Stimulated activated CD8-positive, alpha-beta memory T cell treated with anti-CD3 and anti-CD28 coated beads, Interleukin-7, amount 100 ng/mL, for 4 hours (primary cell): ENCODE data around the gene C1QL3.

ENCODE experiments used
- DNase-seq, 2 donors: peaks; one replicate each; pipeline ENCODE4 v3.0.0-alpha.2; 2020; ENCODE audit warnings: low read depth in 2 of 2

Gene C1QL3

DNA sequence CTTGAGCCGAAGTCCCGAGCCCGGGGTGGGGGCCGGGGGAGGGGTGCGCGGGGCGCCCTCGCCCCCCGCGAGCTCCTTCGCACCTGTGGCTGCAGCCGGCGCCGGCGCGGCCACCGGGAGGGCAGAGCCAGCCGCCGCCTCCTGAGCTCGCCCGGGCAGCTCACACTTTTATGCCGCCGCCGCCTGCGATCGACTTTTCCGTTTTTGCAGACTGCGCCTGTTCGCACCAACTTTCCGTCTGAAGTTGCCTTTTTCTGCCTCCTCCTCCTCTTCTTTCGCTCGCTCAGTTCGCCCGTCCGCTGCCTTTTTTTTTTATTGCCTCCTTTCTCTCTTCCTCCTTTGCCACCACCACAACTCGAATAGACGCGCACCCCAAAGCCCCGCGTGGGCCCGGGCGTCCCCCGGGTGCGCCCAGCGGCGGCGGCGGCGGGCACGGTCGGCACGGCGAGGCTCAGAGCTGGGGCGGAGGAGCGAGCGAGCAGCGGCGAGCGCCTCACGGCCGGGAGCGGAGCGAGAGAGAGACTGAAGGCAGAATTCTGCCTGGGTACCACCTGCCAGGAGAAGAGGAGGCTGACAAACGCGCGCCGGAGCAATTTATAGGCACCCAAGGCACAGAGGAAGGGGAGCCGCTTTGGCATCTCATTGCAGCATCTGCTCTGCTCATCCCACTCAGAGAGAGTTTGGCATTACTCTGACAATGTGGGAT is at the start of gene C1QL3:
TSS of gene C1QL3 (minus strand) at position 569 of the 706 bp plus-strand sequence. CDS start 814 bp downstream, outside the sequence.
- no peak for DNase-seq

DNA sequence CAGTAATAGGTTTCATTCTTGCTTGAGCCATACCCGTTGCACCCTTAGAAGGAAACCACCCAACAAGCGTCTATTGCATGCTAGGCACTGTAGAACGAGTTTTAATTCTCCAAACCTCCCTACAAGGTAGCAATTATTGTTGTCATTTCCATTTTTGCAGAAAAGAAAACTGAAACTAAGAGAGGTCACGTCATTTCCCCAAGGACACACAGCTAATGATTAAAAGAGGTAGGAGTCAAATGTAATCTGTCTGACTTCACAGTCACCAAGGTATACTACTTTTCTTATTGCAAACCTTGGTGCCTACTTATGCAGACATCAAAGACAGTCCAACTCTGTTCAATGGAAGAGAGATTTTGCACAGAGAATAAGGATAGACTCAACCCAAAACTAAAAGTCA is 49.1 kb upstream of the C1QL3 start:
- no peak for DNase-seq

DNA sequence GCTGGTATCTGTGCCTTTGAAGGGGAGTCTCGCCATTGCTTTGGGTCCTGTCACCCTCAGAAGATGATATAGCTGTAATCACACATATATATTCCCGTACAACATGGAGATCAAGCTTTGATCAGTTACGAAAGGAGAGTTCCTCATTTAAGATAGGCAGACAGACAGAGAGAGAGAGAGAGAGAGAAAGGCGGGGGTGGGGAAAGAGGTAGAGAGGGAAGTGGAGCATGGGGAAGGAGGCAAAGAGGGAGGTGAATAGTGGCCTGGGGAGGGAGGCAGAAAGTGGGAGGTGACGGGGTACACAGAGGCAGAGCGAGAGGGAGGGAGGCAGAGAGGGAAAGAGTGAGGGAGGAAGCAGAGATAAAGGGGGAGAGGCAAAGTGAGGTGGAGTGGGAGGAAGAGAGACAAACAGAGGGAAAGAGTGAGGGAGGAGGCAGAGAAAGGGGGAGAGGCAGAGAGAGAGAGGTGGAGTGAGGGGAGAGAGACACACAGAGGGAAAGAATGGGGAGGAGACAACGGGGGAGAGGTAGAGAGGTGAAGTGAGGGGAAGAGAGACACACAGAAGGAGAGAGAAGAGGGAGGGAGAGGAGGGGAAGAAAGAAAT is 44.6 kb upstream of the C1QL3 start:
- DNase-seq: no peak

DNA sequence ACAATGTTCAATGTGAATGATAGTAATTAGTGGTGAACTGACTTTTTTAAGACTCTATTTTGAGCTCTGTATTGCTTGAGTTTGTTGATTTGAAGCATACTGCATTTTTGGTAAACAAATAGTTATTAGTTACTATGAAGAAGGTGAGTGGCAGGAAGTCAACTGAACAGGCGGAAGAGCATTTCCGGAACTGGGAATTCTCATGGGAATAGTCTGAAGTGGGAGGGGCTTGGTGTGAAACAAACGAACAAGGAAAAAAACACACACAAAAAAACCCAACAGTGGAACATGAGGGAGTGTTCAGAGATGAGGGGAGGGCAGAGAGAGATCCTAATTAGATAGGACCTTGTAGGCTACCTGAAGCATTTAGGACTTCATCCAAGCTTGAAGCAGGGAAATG is 43.9 kb upstream of the C1QL3 start:
- no peak for DNase-seq

DNA sequence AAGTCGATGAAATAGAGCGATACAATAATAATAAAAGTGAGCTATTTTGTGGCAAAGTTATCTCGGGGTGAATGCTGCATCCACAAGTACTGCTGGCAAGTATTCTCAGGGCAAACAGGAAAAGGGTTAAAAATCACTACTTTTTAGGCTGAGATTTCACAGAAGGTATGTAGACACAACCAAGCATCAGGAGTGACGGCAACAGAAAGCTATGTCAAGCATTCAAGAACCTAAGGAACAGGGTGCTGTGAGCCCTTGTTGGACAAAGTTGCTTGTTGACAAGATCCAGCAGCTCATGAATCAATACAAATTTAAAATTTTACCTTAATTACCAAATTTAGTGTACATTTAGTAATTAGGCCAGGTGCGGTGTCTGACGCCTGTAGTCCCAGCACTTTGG is 41.2 kb upstream of the C1QL3 start:
- DNase-seq: no peak

DNA sequence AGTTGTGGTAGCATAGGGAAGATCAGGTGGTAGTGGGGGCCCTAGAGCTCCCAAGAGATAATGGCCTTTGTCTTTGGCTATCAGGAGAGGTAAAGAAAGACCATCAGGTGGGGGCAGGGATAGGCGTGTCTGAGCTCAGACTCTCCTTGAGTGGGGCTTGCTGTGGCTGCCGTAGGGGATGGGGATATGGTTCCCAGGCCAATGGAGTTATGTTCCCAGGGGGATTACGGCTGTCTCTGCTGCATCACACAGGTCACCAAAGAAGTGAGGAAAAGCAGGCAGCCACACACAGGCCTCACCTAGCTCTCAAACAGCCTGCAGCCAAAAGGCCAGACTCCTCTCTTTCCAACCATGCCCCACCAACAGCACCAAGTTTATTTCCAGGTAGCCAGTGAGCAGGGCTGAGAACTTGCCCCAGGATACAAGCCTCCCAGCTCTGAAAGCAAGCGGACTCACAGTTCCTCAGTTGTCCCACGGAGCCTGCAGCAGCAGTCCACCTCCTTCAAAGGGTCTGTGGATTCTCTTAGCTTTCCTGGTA is 37.6 kb upstream of the C1QL3 start:
- no peak for DNase-seq

DNA sequence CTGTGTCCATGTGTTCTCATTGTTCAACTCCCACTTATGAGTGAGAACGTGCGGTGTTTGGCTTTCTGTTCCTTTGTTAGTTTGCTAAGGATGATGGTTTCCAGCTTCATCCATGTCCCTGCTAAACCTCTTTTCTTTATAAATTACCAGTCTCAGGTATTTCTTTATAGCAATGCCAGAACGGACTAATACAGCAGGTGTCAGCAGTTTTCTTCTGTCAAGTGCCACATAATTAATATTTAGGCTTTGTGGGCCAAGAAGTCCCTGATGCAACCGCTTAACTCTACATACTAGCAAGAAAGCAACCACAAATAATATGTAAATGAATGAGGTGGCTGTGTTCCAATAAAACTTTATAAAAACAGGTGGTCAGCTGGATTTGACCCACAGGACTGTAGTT is 26.3 kb upstream of the C1QL3 start:
- DNase-seq: no peak

DNA sequence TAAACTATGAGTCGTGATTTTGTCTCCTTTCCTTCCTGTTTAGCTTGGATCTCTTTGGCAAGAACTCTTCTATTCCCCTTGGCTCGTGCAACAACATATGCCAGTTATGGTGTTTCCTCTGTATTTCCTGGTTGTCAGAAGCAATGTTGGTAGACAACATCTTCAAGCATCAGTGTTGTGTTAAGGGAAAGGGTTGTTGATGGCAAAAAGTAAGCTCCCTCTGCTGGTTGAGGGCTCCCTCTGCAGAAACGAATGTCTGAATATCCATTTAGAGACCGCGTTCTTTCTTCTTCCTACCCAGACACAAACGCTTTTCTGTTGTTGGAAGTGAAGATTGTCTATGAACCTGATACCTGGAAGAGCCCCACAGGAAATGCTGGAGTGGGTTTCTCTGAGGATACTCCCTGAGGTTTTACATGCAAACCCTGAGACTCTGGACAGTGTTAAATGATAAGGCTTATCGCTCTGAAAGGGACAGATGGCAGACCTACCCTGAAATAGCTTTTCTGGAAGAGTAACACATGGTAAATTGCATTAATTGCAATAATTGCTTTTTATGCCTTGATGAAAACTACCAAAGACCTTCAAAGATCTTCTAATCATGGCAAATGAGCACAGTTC is 23.5 kb upstream of the C1QL3 start:
- no peak for DNase-seq

DNA sequence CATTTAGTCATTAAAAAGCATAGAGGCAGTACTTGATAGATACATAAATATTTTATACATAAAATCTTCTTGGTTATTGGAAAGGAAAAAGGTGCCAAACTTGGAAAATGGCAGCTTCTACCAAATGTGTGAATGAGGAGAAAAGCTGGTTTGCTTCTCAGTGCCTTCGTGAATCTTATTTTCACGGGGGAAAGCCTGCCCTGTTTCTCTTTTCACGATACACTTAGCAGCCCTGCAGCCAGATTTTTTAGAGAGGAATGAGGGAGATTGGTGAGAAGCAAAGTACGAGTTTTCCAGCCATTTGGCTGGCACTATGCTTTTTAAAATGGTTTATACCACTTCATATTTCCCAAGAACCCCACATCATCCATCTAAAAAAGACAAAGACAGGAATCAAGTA is 22.9 kb upstream of the C1QL3 start:
- no peak for DNase-seq

DNA sequence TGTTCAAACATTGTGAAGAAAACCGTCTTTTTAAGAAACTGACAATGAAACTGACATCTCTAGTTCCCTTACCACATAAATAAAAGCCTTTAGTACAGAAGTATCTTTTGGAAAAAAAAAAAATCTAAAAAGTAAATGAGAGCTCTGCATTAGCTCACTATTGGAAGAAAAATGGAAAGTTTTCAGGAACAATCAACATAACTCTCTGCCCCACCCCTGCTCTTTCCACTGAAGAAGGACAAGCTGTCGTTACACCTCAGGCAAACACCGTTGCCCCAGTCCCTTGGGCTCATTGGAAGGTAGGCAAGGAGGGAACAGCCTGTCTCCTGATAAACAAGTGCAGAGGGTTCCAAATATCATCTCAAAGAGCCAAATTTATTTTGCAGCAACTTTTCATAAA is 22.4 kb upstream of the C1QL3 start:
- no peak for DNase-seq

DNA sequence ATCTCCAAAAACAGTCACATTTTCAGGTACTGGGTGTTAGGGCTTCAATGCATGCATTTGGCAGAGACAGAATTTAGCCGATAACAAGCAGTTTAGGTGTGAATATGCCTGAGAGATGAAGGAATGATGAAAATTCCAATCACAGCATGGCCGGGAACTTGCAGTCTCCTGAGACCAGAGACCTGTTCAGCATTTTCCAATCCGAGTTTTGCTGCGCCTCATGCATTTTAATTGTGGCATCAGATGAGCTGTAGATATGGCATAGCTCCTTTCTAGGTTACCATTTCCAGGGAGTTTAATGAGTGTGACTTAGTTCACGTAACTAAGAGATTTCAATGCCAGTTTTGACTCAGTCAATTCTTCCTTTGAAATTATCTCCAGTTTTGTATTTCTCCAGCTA is 14.5 kb upstream of the C1QL3 start:
- no peak for DNase-seq

DNA sequence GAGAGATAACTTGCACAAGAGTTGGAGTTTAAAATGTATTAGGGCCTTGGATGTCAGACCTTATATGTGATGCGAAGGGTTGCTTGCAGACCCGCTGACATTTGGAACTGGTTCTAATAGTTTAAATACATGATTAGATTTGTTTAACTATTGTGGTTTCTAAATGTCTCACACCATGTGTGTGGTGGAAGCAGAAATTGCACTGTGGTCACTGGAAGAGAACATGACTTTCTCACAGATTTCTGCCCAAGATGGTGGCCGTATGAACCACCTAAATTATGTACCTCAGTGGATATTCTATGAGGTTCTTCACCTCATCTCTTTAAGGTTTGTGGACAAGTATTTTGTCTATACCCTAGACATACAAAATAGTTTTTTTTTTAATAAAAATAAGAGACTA is 8.2 kb upstream of the C1QL3 start:
- DNase-seq: no peak

DNA sequence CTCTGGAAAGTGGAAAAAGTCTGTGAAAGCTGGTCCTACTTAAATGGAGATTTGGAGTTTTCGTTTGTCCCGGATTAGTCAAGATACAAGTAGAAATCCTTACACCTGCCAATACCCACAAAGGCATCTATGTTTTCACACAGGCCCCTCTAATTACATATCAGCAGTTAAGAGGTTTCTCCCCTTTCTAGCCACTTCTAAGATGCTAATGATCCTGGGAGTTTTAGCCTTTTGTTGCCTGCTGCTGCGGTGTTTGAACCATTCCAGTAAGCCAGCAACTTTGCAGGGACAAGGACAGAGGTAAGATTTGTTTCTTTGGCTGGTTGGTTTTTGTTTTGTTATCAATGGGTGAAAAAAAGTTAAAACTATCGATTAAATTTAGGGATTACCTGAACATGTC is 5.8 kb upstream of the C1QL3 start:
- DNase-seq: no peak

DNA sequence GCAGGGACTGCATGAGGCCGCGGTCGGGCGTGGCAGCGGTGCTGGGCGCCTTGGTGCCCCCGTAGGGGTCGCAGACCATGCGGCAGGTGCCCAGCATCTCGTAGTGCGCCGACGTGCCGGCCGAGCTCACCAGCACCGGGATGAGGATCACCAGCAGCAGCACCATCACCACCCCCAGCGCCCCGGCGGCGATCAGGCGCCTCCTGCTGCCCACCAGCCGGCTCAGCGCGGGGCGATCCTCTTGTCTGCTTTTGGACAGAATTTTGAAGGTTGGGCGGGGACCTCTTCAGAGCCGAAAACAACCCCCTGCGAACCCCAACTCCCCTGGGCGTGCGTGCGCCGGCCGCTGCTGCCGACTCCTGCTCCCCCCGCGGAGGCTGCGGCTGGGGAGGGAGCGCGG is 779 bp downstream of the C1QL3 start:
- DNase-seq: no peak

DNA sequence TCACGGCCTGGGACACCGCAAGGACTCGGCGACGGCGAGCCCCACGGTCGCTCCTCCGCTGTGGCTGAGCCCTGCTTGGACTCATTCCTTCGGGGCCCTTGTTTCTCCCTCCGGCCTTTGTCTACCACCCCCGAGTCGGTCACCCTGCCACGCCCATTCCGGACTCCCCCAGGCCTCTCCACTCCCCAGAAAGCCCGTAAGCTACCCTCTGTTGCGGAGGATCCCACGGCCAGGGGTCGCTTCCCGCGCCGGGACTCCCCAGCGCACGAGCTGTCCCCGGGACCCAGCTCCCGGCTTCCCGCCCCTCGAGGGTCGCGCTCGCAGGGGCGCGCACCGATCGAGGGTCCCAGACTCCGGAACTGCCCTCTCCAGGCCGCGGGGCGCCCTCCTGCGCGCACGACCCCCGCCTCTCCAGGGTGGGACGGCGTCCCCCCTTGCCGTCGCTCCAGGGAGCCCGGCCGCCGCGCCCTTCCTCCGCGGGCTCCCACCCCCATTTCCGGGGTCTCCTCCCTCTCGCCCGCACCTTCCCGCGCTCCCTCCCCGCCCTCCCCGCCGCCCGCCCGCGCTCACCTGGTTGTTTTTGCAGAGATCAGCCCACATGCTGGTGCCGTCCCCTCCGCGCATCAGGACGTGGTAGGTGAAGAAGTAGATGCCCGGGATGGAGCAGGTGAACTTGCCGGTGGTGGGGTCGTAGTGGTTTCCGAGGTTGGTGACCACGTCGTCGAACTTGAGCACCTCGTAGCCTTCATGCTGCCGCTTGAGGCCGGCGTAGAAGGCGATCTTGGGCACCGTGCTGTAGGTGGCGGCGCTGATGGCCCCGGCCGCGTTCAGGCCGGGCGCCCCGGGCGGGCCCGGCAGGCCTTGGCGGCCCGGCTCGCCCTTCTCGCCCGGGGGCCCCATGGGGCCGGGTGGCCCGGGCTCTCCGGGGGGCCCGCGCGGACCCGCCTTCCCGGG is 1.5 kb downstream of the C1QL3 start:
- no peak for DNase-seq

DNA sequence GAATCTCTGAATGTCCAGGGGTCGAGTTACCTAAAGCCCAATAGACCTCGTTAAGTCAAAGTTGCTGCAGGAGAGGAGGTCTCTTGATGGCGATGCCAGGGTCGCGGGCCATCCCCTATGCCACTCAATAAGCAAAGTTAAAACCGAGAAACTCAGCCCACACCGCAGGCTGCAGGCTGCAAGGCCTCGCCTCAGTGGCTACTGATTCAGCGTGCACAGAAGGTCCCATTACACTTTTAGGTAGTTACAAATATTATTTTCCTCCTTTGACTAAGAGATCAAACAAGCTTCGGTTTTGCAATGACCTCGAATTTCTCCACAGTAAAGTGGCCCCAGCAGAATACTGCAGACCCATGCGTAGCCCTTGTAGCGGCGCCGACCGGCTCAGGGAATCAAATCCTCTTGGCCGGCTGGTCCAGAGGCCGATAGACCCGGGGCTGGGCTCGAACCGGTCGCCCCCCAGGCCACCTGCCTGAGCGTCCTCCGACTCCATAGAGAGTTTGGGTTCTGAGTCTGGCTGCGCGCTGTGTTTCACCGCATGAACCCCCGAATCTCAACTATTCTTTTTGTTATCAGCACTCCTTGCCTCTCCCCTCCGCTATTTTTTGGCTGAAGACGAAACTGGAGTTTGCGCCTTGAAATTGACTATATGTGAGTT is 2.3 kb downstream of the C1QL3 start:
- DNase-seq: no peak

DNA sequence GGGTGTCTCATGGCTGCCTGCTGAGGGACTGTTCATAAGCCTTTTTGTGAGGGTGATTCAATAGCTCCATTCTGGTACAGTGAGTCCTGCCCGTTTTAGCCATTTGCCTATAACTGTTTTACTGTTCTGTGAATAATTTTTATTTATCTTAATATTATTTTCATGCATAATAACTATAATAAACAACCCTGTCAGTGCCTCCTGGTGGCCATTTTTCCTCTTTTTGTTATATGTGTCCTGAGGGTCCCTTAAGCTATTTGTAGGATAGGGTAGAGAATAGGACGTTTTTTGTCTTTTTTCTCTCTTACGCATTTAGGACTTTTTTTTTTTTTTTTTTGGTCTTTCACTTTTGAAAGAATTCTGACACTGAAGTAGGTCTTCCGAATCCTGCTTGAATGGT is 2.9 kb downstream of the C1QL3 start:
- no peak for DNase-seq

DNA sequence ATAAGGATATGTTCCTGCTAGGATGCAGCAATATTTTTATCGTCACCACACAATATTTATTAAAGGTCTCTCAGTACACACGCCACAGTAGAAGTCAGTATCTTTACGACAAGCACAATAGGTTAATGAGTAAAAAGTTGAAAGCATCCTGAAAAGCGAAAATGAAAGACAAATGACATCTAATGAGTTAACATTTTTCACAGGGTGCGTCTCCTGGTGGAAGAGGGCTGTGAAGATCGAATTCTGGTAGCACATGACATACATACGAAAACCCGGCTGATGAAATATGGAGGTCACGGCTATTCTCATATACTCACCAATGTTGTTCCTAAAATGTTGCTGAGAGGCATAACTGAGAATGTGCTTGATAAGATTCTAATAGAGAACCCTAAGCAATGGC is 10.8 kb downstream of the C1QL3 start:
- no peak for DNase-seq

DNA sequence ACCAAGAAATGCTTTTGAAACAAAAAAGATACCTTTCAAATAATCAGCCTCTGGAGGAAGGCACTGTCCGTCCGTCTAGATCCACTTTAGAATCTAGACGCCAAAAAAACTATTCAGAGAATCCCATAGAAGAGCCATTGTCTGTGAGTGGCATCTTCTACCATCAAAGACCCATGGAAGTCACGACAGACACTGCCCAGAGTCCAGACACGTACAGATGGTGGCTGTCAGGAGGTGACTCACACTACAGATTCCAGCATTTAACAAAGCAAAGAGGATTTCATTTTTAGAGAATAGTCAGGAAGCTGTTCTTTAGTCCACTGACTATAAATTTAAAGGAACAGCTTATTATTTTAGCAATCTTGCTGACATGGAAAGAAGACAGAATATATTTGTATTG is 11.7 kb downstream of the C1QL3 start:
- no peak for DNase-seq

DNA sequence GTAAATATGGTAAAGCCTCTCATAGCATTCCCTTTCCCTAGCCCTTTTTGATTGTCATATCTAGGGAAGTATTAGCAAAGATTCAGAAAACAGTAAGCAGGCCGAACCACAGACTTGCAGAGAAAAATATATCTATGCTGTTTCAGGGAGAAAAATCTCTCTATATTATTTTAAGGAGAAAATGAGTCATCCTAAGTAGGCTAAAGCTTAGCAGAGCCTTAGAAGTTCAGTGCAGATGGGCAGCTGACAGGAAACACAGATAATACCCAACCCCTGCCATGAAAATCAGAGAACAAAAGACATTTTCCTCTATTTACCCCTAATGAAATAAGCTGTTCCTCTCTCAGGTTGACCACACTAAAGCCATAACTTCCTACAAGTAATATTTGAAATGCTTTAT is 16.5 kb downstream of the C1QL3 start:
- DNase-seq: no peak

DNA sequence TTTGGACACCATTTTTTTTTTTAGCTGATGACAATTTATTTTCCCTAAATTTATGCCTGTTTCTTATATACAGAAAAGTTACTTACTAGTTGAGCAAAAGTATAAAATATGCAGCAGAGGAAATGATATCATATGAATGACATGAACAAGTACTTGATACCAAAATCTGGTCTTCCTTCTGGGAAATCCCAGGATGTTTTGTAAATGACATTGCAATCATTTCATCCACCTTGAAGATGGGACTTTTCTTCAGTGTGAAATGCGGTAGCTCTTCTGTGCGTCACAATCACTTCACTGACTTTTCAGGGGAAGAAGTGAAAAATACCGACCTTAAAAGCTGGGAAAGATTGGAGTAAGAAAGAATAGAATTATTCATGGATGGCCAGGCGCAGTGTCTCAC is 23.8 kb downstream of the C1QL3 start:
- DNase-seq: no peak
